ENCODE results near the gene MKNK1.

Gene MKNK1

GRCh38 chr1:46527474-46528296 is 76.4 kb downstream of the MKNK1 start:
- peak; percentile 82 for DNase-seq (ENCODE audit: low read depth)
- TF ChIP-seq CTCF (conservative IDR thresholded peaks at IDR 0.05; ENCODE audit: low read depth, low read length) = peak; percentile 98
- H3K4me3 ChIP-seq (ENCODE audit: low read depth, low read length) = no peak overlapping the region

- no peak for TF ChIP-seq CTCF (conservative IDR thresholded peaks at IDR 0.05; ENCODE audit: low read depth, low read length)
- DNase-seq (ENCODE audit: low read depth) = no peak
- H3K4me3 ChIP-seq (ENCODE audit: low read depth, low read length) = no peak overlapping the region
These were observed 77.3 kb downstream of the MKNK1 start for GRCh38 chr1:46526691-46527291.

GRCh38 chr1:46526013-46526690 is 77.9 kb downstream of the MKNK1 start:
- no peak for TF ChIP-seq CTCF (conservative IDR thresholded peaks at IDR 0.05; ENCODE audit: low read depth, low read length)
- no peak overlapping the region for H3K4me3 ChIP-seq (ENCODE audit: low read depth, low read length)
- no peak for DNase-seq (ENCODE audit: low read depth)

- no peak overlapping the region for H3K4me3 ChIP-seq (ENCODE audit: low read depth, low read length)
- DNase-seq (ENCODE audit: low read depth) = no peak
These were observed 78.7 kb downstream of the MKNK1 start for GRCh38 chr1:46525253-46525983.

GRCh38 chr1:46524843-46525242 is 79.2 kb downstream of the MKNK1 start:
- DNase-seq (ENCODE audit: low read depth) = no peak
- TF ChIP-seq CTCF (conservative IDR thresholded peaks at IDR 0.05; ENCODE audit: low read depth, low read length) = no peak
- no peak overlapping the region for H3K4me3 ChIP-seq (ENCODE audit: low read depth, low read length)

More at GRCh38 chr1:46525253-46525983, 78.7 kb downstream of the MKNK1 start:
- TF ChIP-seq CTCF (conservative IDR thresholded peaks at IDR 0.05; ENCODE audit: low read depth, low read length) = no peak

- no peak for DNase-seq (ENCODE audit: low read depth)
- no peak overlapping the region for H3K4me3 ChIP-seq (ENCODE audit: low read depth, low read length)
- TF ChIP-seq CTCF (conservative IDR thresholded peaks at IDR 0.05; ENCODE audit: low read depth, low read length) = no peak
These were observed 80.3 kb downstream of the MKNK1 start for GRCh38 chr1:46523496-46524353.
